ENCODE measurements around the gene MORC2. TPM values are rescaled to one million over a fixed set of nuclear protein-coding genes. Genes with fewer than 3 reads are reported as not detected.
A peak's percentile ranks its signal among the peaks of the same experiment; 100 is the strongest.

The MORC2 gene
- total and polyA plus RNA-seq, 9 of the 15 experiments (the other 6 are each of a cell fraction or from before 2014, with no cell fraction given) = 3.3 to 34.7 (median 16.7) TPM

- TF ChIP-seq CREB3L1 (IDR thresholded peaks at IDR 0.05; ENCODE audit: borderline replicate concordance, low read depth) (peak; percentile 18; the same call in 1 of the 2 replicates), MYNN (IDR thresholded peaks at IDR 0.05) (peak; percentile 78), MYNN (CRISPR knock-in tag; IDR thresholded peaks at IDR 0.05) (no peak), HMGXB4 (CRISPR knock-in tag; IDR thresholded peaks at IDR 0.05) (no peak), NR2C2 (CRISPR knock-in tag; IDR thresholded peaks at IDR 0.05) (no peak), NR2C2 (tag; IDR thresholded peaks at IDR 0.05) (peak; percentile 44; the same call in 1 of the 2 replicates), RBM22 (IDR thresholded peaks at IDR 0.05; ENCODE audit: low read depth, low read length, poor library complexity, severe bottlenecking) (no peak), ZNF224 (CRISPR knock-in tag; IDR thresholded peaks at IDR 0.05) (no peak), MTA2 (IDR thresholded peaks at IDR 0.05; ENCODE audit: low read depth) (peak; percentile 26; the same call in 1 of the 2 replicates), PKNOX1 (IDR thresholded peaks at IDR 0.05) (no peak), SUPT5H (IDR thresholded peaks at IDR 0.05) (peak; percentile 66), NCOA6 (IDR thresholded peaks at IDR 0.05) (no peak), E2F6 (IDR thresholded peaks at IDR 0.05; ENCODE audit: borderline replicate concordance in 1 of 2, extremely low read depth in 1 of 2, insufficient read depth in 1 of 2, insufficient read length in 1 of 2, low read depth in 1 of 2, low read length in 1 of 2, poor library complexity in 1 of 2, severe bottlenecking in 1 of 2) (peak in 1 of 2 experiments; percentile 40), CBFA2T2 (conservative IDR thresholded peaks at IDR 0.05) (peak; percentile 64), ZNF277 (CRISPR knock-in tag; IDR thresholded peaks at IDR 0.05; ENCODE audit: borderline replicate concordance) (no peak), GTF2A2 (tag; IDR thresholded peaks at IDR 0.05) (no peak), TAL1 (IDR thresholded peaks at IDR 0.05) (peak; percentile 66), HDGF (IDR thresholded peaks at IDR 0.05) (no peak), GATAD2B (IDR thresholded peaks at IDR 0.05; ENCODE audit: borderline replicate concordance) (no peak; the same call in 1 of the 2 replicates), RCOR1 (IDR thresholded peaks at IDR 0.05; ENCODE audit: borderline replicate concordance in 1 of 2, low read depth in 2 of 2, low read length in 2 of 2) (peak in 1 of 2 experiments; percentile 73; a peak in 2 of 4 replicates), OTX1 (CRISPR knock-in tag; IDR thresholded peaks at IDR 0.05) (no peak), MAZ (CRISPR knock-in tag; conservative IDR thresholded peaks at IDR 0.05 in 1 of 2, IDR thresholded peaks at IDR 0.05 in 1 of 2) (peak; percentile 55 to 56; a peak in 3 of 4 replicates), POLR2A (conservative IDR thresholded peaks at IDR 0.05) (peak; percentile 81)
These were observed 87.0 kb downstream of the MORC2 start (continued) for GRCh38 chr22:30881361-30882183.

Measured in K562 (cell line).